Lung (tissue), 12 donors: ENCODE measurements around the gene BMP4. TPM values are rescaled to one million over a fixed set of nuclear protein-coding genes. Genes with fewer than 3 reads are reported as not detected.
"Not testable (repeated sequence)": the region's sequence is repeated elsewhere in the genome, so short reads cannot be mapped to it uniquely, and the experiment has no call there.

Source experiments
- ATAC-seq: fragments of 200-7000 bp; cut with Tn5 transposase; one replicate; pipeline ENCODE4 v1.9.1; 2020; ENCODE audit warnings: moderate number of reproducible peaks; ENCODE audit not compliant: insufficient read depth, low FRiP score
- DNase-seq, 3 donors: peaks; one replicate each; pipeline ENCODE4 v3.0.0-alpha.2; 2013 to 2017
- H3K27ac ChIP-seq, 2 donors: one replicate each; pipeline ENCODE4 v1.5.1; 2013; ENCODE audit warnings: mild to moderate bottlenecking in 2 of 2, moderate library complexity in 2 of 2, control low read depth in 1 of 2, inconsistent platforms in 1 of 2, low read depth in 1 of 2, low read length in 1 of 2
- H3K27me3 ChIP-seq, 3 donors: one replicate each; pipeline ENCODE4 v1.5.1; 2013; ENCODE audit warnings: low read length in 2 of 3; ENCODE audit not compliant: control insufficient read depth in 3 of 3, insufficient read depth in 3 of 3
- H3K36me3 ChIP-seq, 4 donors: one replicate each; pipeline ENCODE4 v1.5.1; 2013; ENCODE audit warnings: low read length in 4 of 4, mild to moderate bottlenecking in 1 of 4, moderate library complexity in 1 of 4; ENCODE audit not compliant: control insufficient read depth in 4 of 4, insufficient read depth in 4 of 4
- H3K4me1 ChIP-seq, 5 donors: one replicate each; pipeline ENCODE4 v1.5.1; 2013; ENCODE audit warnings: low read length in 5 of 5, mild to moderate bottlenecking in 2 of 5, moderate library complexity in 1 of 5; ENCODE audit not compliant: control insufficient read depth in 5 of 5, insufficient read depth in 5 of 5
- H3K4me3 ChIP-seq: one replicate; pipeline ENCODE4 v1.5.1; 2013; ENCODE audit warnings: mild to moderate bottlenecking, control low read depth, moderate library complexity
- H3K9ac ChIP-seq, 2 donors: one replicate each; pipeline ENCODE4 v1.5.1; 2013; ENCODE audit warnings: low read length in 2 of 2, control low read depth in 1 of 2; ENCODE audit not compliant: insufficient read depth in 1 of 2
- H3K9me3 ChIP-seq, 4 donors: one replicate each; pipeline ENCODE4 v1.5.1; 2013; ENCODE audit warnings: low read length in 3 of 4, mild to moderate bottlenecking in 1 of 4, moderate library complexity in 1 of 4; ENCODE audit not compliant: control insufficient read depth in 4 of 4, insufficient read depth in 3 of 4
- WGBS, 2 donors: extraction: QIAGEN DNeasy Blood & Tissue Kit; methylation state at CpG; one replicate each; pipeline ENCODE4 v1.1.7; 2013; 5-methylcytosine and 5-hydroxymethylcytosine counted together
- polyA plus RNA-seq, 2 donors: library from polyadenylated mRNA; stranded (reverse); fragments of 200-250 nt; gene quantifications; one replicate each; pipeline ENCODE4 v1.2.1, GENCODE V29; 2013
- total RNA-seq, 2 donors: library from RNA; depleted of rRNA in 1 of 2; stranded (reverse); fragments of >200 nt in 1 of 2; gene quantifications; one replicate each; pipeline ENCODE4 v1.2.1, GENCODE V29; 2014 to 2021
- TF ChIP-seq, protein P1 (sequence below): IDR thresholded peaks from 2 replicates; pipeline ENCODE4 v1.5.1; 2012; ENCODE audit warnings: mild to moderate bottlenecking; ENCODE audit errors: control extremely low read depth, extremely low read depth
- donor health status: control.
- donor health status: control.
- donor health status: Bipolar disorder and iron deficiency.
- donor health status: healthy.
- donor health status: DM: yes; HTN: yes; CAD: no.

BMP4 gene
- total and polyA plus RNA-seq, 4 donors = 7.1 to 39.0 (median 11.9) TPM

DNA sequence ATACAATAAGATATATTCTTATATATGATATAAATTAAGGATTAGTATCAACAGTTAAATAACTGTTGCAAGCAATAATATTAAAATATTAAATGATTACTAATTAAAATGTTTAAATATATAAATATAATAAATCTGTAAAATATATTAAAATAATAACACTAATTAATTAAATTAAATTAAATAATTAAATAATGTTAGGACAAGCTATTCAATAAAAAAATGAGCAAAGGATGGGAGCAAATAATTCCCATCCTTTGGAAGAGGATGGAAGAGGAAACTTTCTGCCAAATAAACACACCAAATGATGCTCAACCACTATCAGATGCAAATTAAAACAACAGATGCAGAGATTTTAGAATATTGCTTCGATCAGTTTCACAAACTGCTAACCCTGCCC, 39.4 kb upstream of the BMP4 start:
- no peaks in the 10 kb centered on the region for H3K9me3 ChIP-seq
- H3K4me1 ChIP-seq = no peaks in the 10 kb centered on the region
- no peaks in the 10 kb centered on the region for H3K36me3 ChIP-seq
- H3K27me3 ChIP-seq = no peaks in the 10 kb centered on the region
- no peak overlapping the region for H3K9ac ChIP-seq
- H3K27ac ChIP-seq = no peak overlapping the region
- ATAC-seq = no peak
- no peak for DNase-seq
- TF ChIP-seq, protein P1, sequence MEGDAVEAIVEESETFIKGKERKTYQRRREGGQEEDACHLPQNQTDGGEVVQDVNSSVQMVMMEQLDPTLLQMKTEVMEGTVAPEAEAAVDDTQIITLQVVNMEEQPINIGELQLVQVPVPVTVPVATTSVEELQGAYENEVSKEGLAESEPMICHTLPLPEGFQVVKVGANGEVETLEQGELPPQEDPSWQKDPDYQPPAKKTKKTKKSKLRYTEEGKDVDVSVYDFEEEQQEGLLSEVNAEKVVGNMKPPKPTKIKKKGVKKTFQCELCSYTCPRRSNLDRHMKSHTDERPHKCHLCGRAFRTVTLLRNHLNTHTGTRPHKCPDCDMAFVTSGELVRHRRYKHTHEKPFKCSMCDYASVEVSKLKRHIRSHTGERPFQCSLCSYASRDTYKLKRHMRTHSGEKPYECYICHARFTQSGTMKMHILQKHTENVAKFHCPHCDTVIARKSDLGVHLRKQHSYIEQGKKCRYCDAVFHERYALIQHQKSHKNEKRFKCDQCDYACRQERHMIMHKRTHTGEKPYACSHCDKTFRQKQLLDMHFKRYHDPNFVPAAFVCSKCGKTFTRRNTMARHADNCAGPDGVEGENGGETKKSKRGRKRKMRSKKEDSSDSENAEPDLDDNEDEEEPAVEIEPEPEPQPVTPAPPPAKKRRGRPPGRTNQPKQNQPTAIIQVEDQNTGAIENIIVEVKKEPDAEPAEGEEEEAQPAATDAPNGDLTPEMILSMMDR = no peak
- no peak overlapping the region for H3K4me3 ChIP-seq
- WGBS, 2 donors = 84 to 95% methylated on average over 1 of the region's 1 CpG

DNA sequence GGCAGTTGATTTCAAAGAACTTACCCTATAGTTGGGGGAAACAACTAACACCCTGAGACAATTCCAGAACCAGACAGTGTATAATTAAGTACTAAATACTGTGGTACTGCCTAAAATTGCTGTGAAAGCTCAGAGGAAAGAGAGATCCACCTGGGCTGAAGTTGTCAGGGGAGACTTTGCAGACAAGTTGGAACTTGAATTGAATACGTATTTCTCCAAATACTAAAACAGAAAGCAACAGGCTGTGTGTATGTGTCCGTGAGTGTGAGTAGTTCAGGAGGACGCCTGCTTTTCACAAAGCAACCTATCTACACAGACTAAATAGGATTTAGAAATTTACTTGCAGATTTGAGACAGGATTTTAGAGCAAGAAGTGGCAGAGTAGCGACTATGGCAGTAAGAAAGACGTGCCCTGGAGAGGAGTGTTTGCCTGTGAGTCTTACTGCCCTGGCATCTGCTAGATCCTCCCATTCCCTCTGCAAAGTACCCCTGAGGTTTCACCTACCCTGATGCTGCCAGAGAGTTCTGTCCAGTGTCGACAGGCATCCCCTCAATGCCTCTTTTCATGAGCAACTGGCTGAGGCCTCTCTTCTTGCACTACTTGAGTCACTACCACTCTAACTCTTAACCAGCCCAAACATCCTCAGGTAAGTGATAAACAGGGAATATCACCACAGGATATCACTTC, 37.4 kb upstream of the BMP4 start:
- no peak for ATAC-seq
- no peak for DNase-seq
- H3K4me3 ChIP-seq = no peak overlapping the region
- H3K27me3 ChIP-seq = no peaks in the 10 kb centered on the region
- H3K36me3 ChIP-seq = no peaks in the 10 kb centered on the region
- 78% methylated on average over 6 of the region's 6 CpGs for WGBS, 2 donors
- H3K27ac ChIP-seq = no peak overlapping the region
- no peak overlapping the region for H3K9ac ChIP-seq
- TF ChIP-seq, protein P1 = no peak
- no peaks in the 10 kb centered on the region for H3K4me1 ChIP-seq
- no peaks in the 10 kb centered on the region for H3K9me3 ChIP-seq

DNA sequence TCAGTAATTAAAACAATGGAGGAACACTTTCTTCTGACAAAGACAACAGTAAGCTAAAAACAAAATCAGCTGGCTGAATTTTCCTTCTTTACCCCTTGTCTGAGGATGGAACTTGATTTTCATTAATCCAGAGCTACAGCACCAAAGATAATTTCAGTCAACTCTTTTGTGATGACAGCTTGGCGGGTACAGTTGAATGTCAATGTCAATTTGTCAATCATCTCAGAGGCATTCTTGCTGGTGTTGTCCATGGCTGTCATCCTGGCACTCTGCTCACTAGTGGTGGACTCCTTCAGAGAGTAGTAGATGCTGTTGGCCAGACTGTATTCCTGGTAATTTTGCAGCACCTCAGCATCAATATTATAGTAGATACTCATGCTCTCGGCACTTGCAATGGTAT, 34.4 kb upstream of the BMP4 start:
- no peak for DNase-seq
- WGBS, 2 donors = 48 to 97% methylated on average over 2 of the region's 2 CpGs
- H3K27me3 ChIP-seq = no peaks in the 10 kb centered on the region
- H3K9me3 ChIP-seq = peaks cover 0 to 1% (median 0%) of the 10 kb centered on the region in 4 donors
- no peaks in the 10 kb centered on the region for H3K36me3 ChIP-seq
- ATAC-seq = no peak
- no peaks in the 10 kb centered on the region for H3K4me1 ChIP-seq
- no peak overlapping the region for H3K27ac ChIP-seq
- no peak overlapping the region for H3K9ac ChIP-seq
- H3K4me3 ChIP-seq = no peak overlapping the region
- TF ChIP-seq, protein P1 = no peak

DNA sequence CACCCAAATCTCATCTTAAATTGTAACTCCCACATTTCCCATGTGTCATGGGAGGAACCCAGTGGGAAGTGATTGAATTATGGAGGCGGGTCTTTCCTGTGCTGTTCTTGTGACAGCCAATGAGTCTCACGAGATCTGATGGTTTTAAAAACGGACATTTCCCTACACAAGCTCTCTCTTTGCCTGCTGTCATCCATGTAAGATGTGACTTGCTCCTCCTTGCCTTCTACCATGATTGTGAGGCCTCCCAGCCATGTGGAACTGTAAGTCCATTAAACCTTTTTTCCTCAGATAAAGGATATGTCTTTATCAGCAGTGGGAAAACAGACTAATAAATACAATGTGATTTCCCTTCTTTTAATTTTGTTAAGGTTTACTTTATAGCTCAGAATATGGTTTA, 30.1 kb upstream of the BMP4 start:
- ATAC-seq, H3K9me3 ChIP-seq, H3K4me1 ChIP-seq, H3K36me3 ChIP-seq, DNase-seq, H3K4me3 ChIP-seq, H3K9ac ChIP-seq, H3K27me3 ChIP-seq, H3K27ac ChIP-seq: not testable (repeated sequence)
- WGBS, 2 donors = 80 to 92% methylated on average over 3 of the region's 3 CpGs

DNA sequence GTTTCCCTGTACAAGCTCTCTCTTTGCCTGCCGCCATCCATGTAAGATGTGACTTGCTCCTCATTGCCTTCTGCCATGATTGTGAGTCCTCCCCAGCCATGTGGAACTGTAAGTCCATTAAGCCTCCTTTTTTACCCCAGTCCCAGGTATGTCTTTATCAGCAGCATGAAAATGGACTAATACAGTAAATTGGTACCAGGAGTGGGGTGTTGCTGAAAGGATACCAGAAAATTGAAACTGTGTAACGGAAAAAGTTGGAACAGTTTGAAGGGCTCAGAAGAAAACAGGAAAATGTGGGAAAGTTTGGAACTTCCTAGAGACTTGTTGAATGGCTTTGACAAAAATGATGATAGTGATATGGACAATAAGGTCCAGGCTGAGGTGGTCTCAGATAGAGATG, 28.3 kb upstream of the BMP4 start:
- H3K4me1 ChIP-seq, H3K9me3 ChIP-seq, H3K36me3 ChIP-seq, DNase-seq, H3K27me3 ChIP-seq, ATAC-seq, H3K9ac ChIP-seq, H3K4me3 ChIP-seq, H3K27ac ChIP-seq: not testable (repeated sequence)
- WGBS, 2 donors = 94 to 98% methylated on average over 2 of the region's 2 CpGs
